Neural cell (in vitro differentiated cells): ENCODE data around the gene PLSCR5. TPM values are rescaled to one million over a fixed set of nuclear protein-coding genes. Genes with fewer than 3 reads are reported as not detected.

Experiments used
- H2AFZ ChIP-seq: fragments of 200-600, 300-800 bp; sonication (generic), shearing (Covaris generic); 2 replicates; pipeline ENCODE4 v1.6.0; 2014; ENCODE audit warnings: low read depth, mild to moderate bottlenecking, antibody characterized with exemption, low read length, moderate library complexity
- H3F3A ChIP-seq: fragments of 200-600 bp; shearing (Covaris generic); 2 replicates; pipeline ENCODE4 v1.6.1; 2016; ENCODE audit warnings: mild to moderate bottlenecking, moderate library complexity, mixed read lengths, antibody characterized with exemption, low read length; ENCODE audit not compliant: insufficient read depth, poor library complexity, severe bottlenecking
- H3K27ac ChIP-seq: fragments of 200-600, 300-800 bp; sonication (generic), shearing (Covaris generic); 2 replicates; pipeline ENCODE4 v1.5.1; 2014; ENCODE audit warnings: mild to moderate bottlenecking, low read length, moderate library complexity
- H3K27me3 ChIP-seq: fragments of 300-800, 200-600 bp; sonication (generic), shearing (Covaris generic); 2 replicates; pipeline ENCODE4 v1.6.0; 2014; ENCODE audit warnings: mild to moderate bottlenecking, low read depth, low read length, moderate library complexity; ENCODE audit not compliant: insufficient read depth
- H3K36me3 ChIP-seq: fragments of 300-800, 200-600 bp; sonication (generic), shearing (Covaris generic); 2 replicates; pipeline ENCODE4 v1.5.1; 2014; ENCODE audit warnings: mild to moderate bottlenecking, antibody characterized with exemption, low read length, moderate library complexity; ENCODE audit not compliant: insufficient read depth
- H3K4me2 ChIP-seq: fragments of 300-800, 200-600 bp; sonication (generic), shearing (Covaris generic); 2 replicates; pipeline ENCODE4 v1.6.0; 2014; ENCODE audit warnings: mild to moderate bottlenecking, low read length
- H3K4me3 ChIP-seq: fragments of 300-800, 200-600 bp; sonication (generic), shearing (Covaris generic); 2 replicates; pipeline ENCODE4 v1.5.1; 2014; ENCODE audit warnings: mild to moderate bottlenecking, low read length, moderate library complexity
- H3K79me2 ChIP-seq: fragments of 200-600 bp; shearing (Covaris generic); replicated peaks from 2 replicates; pipeline ENCODE4 v1.6.0; 2014; ENCODE audit warnings: mild to moderate bottlenecking, low read length, moderate library complexity; ENCODE audit not compliant: insufficient read depth
- H3K9ac ChIP-seq: fragments of 300-800, 200-600 bp; sonication (generic), shearing (Covaris generic); 2 replicates; pipeline ENCODE4 v1.6.1; 2016; ENCODE audit warnings: mild to moderate bottlenecking, low read length, mixed read lengths
- H3K9me2 ChIP-seq: fragments of 200-600 bp; shearing (Covaris generic); 2 replicates; pipeline ENCODE4 v1.6.1; 2016; ENCODE audit warnings: mild to moderate bottlenecking, low read length, mixed read lengths; ENCODE audit not compliant: insufficient read depth
- H3K9me3 ChIP-seq: fragments of 200-600, 300-800 bp; sonication (generic), shearing (Covaris generic); 2 replicates; pipeline ENCODE4 v1.6.1; 2016; ENCODE audit warnings: mild to moderate bottlenecking, mixed run types, low read length, moderate library complexity, mixed read lengths
- H4K20me1 ChIP-seq: fragments of 200-600 bp; shearing (Covaris generic); 2 replicates; pipeline ENCODE4 v1.6.1; 2016; ENCODE audit warnings: mild to moderate bottlenecking, mixed run types; ENCODE audit not compliant: insufficient read depth
- EP300 ChIP-seq: fragments of 450-650 bp; conservative IDR thresholded peaks from 2 replicates; pipeline ENCODE4 v1.6.1; 2014; ENCODE audit warnings: antibody characterized with exemption, mild to moderate bottlenecking, moderate library complexity; ENCODE audit not compliant: poor library complexity, severe bottlenecking
- EZH2 ChIP-seq: fragments of 200-600, 300-800 bp; shearing (Covaris generic), sonication (generic); IDR thresholded peaks from 2 replicates; pipeline ENCODE4 v1.6.1; 2014; ENCODE audit warnings: antibody characterized with exemption, low read length, borderline replicate concordance, mild to moderate bottlenecking; ENCODE audit not compliant: insufficient read depth, poor library complexity, severe bottlenecking
- MXI1 ChIP-seq: fragments of 450-650 bp; conservative IDR thresholded peaks from 2 replicates; pipeline ENCODE4 v1.6.1; 2014; ENCODE audit warnings: antibody characterized with exemption, mild to moderate bottlenecking; ENCODE audit not compliant: poor library complexity, severe bottlenecking
- POLR2AphosphoS5 ChIP-seq: IDR thresholded peaks from 2 replicates; pipeline ENCODE4 v1.6.1; 2012
- RAD21 ChIP-seq: fragments of 450-650 bp; conservative IDR thresholded peaks from 2 replicates; pipeline ENCODE4 v1.6.1; 2014; ENCODE audit warnings: antibody characterized with exemption, mild to moderate bottlenecking, moderate library complexity
- SMC3 ChIP-seq: fragments of 450-650 bp; conservative IDR thresholded peaks from 2 replicates; pipeline ENCODE4 v1.6.1; 2014; ENCODE audit warnings: antibody characterized with exemption, mild to moderate bottlenecking, moderate library complexity; ENCODE audit not compliant: poor library complexity
- TAF1 ChIP-seq: IDR thresholded peaks from 2 replicates; pipeline ENCODE4 v1.6.1; 2012; ENCODE audit warnings: low read depth
- polyA plus RNA-seq: library from polyadenylated mRNA; depleted of rRNA; stranded (reverse); fragments of >200 nt; gene quantifications from 2 replicates; pipeline ENCODE4 v1.2.3, GENCODE V29; 2014
- TF ChIP-seq, protein P1 (sequence below): IDR thresholded peaks from 2 replicates; pipeline ENCODE4 v1.6.1; 2012; ENCODE audit warnings: borderline replicate concordance
- TF ChIP-seq, protein P2 (sequence below): fragments of 450-650 bp; IDR thresholded peaks from 2 replicates; pipeline ENCODE4 v1.5.1; 2014; ENCODE audit warnings: antibody characterized with exemption, mild to moderate bottlenecking, moderate library complexity; ENCODE audit not compliant: poor library complexity, severe bottlenecking

The PLSCR5 gene
- polyA plus RNA-seq, 1 donor from 2014 or later = 0.37 TPM

DNA sequence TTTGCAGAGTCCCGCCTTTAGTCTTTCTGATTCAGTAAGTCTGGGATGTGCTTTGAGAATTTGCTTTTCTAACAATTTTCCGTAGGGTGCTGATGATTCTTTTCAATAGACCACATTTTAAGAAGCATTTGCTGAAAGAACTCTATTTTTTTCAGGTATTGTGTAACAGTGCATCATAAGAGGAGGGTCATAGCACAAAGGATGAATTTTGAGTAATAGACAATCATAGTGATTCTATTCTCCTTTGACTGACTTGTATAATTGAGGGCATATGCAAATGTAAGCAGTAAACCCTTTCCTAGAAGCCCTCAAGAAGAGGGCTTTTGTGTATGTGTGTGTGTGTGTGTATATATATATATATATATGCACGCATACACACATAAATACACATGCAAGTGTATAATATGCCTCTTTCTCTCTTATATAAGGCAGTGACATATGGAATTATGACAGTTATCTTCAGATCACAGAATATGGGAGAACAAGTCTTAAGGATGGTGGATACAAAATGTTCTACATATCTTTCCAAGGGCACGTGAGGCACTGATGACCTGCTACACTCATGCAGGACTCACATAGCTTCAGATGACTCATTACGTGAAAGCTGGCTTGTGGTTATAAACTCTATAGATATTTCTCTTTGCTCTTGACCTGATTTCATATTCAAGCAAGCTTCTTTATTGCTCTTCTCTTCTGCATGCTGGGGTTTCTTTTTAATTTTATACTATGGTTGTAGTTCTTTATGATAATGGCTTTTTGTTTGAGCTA, 54.2 kb downstream of the PLSCR5 start:
- no peaks in the 10 kb centered on the region for H3K79me2 ChIP-seq
- no peaks in the 10 kb centered on the region for H3K27me3 ChIP-seq
- H3K4me3 ChIP-seq = no peak overlapping the region
- TF ChIP-seq TAF1 = no peak
- TF ChIP-seq, protein P1, sequence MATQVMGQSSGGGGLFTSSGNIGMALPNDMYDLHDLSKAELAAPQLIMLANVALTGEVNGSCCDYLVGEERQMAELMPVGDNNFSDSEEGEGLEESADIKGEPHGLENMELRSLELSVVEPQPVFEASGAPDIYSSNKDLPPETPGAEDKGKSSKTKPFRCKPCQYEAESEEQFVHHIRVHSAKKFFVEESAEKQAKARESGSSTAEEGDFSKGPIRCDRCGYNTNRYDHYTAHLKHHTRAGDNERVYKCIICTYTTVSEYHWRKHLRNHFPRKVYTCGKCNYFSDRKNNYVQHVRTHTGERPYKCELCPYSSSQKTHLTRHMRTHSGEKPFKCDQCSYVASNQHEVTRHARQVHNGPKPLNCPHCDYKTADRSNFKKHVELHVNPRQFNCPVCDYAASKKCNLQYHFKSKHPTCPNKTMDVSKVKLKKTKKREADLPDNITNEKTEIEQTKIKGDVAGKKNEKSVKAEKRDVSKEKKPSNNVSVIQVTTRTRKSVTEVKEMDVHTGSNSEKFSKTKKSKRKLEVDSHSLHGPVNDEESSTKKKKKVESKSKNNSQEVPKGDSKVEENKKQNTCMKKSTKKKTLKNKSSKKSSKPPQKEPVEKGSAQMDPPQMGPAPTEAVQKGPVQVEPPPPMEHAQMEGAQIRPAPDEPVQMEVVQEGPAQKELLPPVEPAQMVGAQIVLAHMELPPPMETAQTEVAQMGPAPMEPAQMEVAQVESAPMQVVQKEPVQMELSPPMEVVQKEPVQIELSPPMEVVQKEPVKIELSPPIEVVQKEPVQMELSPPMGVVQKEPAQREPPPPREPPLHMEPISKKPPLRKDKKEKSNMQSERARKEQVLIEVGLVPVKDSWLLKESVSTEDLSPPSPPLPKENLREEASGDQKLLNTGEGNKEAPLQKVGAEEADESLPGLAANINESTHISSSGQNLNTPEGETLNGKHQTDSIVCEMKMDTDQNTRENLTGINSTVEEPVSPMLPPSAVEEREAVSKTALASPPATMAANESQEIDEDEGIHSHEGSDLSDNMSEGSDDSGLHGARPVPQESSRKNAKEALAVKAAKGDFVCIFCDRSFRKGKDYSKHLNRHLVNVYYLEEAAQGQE = no peak
- TF ChIP-seq POLR2AphosphoS5 = no peak
- TF ChIP-seq SMC3 = no peak
- TF ChIP-seq EP300 = no peak
- no peak for TF ChIP-seq MXI1
- TF ChIP-seq EZH2 = no peak
- no peak for TF ChIP-seq RAD21
- TF ChIP-seq, protein P2, sequence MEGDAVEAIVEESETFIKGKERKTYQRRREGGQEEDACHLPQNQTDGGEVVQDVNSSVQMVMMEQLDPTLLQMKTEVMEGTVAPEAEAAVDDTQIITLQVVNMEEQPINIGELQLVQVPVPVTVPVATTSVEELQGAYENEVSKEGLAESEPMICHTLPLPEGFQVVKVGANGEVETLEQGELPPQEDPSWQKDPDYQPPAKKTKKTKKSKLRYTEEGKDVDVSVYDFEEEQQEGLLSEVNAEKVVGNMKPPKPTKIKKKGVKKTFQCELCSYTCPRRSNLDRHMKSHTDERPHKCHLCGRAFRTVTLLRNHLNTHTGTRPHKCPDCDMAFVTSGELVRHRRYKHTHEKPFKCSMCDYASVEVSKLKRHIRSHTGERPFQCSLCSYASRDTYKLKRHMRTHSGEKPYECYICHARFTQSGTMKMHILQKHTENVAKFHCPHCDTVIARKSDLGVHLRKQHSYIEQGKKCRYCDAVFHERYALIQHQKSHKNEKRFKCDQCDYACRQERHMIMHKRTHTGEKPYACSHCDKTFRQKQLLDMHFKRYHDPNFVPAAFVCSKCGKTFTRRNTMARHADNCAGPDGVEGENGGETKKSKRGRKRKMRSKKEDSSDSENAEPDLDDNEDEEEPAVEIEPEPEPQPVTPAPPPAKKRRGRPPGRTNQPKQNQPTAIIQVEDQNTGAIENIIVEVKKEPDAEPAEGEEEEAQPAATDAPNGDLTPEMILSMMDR = no peak
- no peaks in the 10 kb centered on the region for H3K9me2 ChIP-seq
- H4K20me1 ChIP-seq = no peaks in the 10 kb centered on the region
- no peak overlapping the region for H3K9ac ChIP-seq
- no peak overlapping the region for H3K27ac ChIP-seq
- no peaks in the 10 kb centered on the region for H3F3A ChIP-seq
- H3K9me3 ChIP-seq = no peaks in the 10 kb centered on the region
- H2AFZ ChIP-seq = no peak overlapping the region
- H3K36me3 ChIP-seq = no peaks in the 10 kb centered on the region
- H3K4me2 ChIP-seq = no peak overlapping the region

DNA sequence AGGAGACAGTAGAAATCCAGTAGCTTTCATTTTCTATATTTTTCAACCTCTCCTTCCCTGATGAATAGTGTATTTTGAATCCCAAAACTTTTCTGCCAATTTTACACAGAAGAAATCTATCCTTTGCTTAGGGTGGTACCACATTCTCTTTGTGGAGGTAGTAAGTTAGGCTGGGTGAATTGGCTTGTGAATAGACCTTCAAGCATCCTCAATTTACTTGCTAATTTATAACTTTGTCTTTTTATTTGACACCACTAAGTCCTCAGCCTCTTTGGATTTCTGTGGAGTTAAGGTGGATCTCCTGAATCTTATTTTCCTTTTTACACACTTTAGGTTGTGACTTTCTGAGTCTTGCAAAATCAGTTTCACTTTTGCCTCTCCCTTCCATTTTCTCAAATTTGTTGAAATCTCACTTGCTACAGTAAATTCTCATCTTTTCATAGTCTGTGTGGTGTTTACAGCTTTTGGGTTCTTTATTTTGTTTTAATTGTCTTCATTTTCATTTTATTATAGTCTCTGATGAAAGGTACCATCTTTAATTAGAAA, 55.0 kb downstream of the PLSCR5 start:
- no peaks in the 10 kb centered on the region for H3K9me2 ChIP-seq
- no peaks in the 10 kb centered on the region for H3K36me3 ChIP-seq
- H2AFZ ChIP-seq = no peak overlapping the region
- no peak overlapping the region for H3K4me3 ChIP-seq
- no peaks in the 10 kb centered on the region for H4K20me1 ChIP-seq
- TF ChIP-seq EZH2 = no peak
- TF ChIP-seq MXI1 = no peak
- no peak for TF ChIP-seq RAD21
- no peaks in the 10 kb centered on the region for H3F3A ChIP-seq
- no peaks in the 10 kb centered on the region for H3K79me2 ChIP-seq
- no peak overlapping the region for H3K9ac ChIP-seq
- H3K27ac ChIP-seq = no peak overlapping the region
- no peak overlapping the region for H3K4me2 ChIP-seq
- no peaks in the 10 kb centered on the region for H3K9me3 ChIP-seq
- H3K27me3 ChIP-seq = peaks cover under 1% of the 10 kb centered on the region
